Measurements from ENCODE around the gene TMED6. TPM values are rescaled to one million over a fixed set of nuclear protein-coding genes. Genes with fewer than 3 reads are reported as not detected.
A peak's percentile ranks its signal among the peaks of the same experiment; 100 is the strongest.

The TMED6 gene
- total and polyA plus RNA-seq, 12 donors: 0.32 to 0.41 (median 0.37) TPM; not detected in 7

DNA sequence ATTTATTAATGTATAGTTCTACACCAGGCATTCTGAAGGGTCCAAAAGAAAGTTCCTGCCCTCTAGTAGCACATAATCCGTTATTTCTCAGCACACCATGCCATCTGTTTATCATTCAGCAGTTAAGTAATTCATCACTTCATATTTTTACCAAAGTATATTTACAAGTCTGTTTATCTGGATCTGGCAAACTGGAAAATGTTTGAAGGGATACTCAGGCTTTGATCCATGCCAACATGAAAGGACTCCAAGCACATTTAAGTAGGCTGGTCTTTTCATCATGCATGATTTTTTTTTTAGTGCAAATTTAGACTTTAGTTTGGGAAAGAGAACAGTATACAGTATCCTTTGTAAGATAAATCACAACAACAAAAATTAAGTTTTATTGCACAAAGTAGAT lies 44.5 kb downstream of the TMED6 start:
- DNase-seq (no peak), ATAC-seq (no peak)
- TF ChIP-seq, protein P1, sequence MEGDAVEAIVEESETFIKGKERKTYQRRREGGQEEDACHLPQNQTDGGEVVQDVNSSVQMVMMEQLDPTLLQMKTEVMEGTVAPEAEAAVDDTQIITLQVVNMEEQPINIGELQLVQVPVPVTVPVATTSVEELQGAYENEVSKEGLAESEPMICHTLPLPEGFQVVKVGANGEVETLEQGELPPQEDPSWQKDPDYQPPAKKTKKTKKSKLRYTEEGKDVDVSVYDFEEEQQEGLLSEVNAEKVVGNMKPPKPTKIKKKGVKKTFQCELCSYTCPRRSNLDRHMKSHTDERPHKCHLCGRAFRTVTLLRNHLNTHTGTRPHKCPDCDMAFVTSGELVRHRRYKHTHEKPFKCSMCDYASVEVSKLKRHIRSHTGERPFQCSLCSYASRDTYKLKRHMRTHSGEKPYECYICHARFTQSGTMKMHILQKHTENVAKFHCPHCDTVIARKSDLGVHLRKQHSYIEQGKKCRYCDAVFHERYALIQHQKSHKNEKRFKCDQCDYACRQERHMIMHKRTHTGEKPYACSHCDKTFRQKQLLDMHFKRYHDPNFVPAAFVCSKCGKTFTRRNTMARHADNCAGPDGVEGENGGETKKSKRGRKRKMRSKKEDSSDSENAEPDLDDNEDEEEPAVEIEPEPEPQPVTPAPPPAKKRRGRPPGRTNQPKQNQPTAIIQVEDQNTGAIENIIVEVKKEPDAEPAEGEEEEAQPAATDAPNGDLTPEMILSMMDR (IDR thresholded peaks at IDR 0.05): no peak
- H3K36me3 ChIP-seq: peaks cover 0 to 26% (median 0%) of the 10 kb centered on the region in 9 donors
- no peaks in the 10 kb centered on the region for H3K27me3 ChIP-seq
- 82 to 86% methylated on average over 1 of the region's 1 CpG for WGBS, 2 donors
- H3K4me3 ChIP-seq: no peak overlapping the region
- no peak overlapping the region for H3K27ac ChIP-seq
- intact Hi-C loops (cut with DNase I): no loop called here
- peaks cover 0 to 11% (median 9%) of the 10 kb centered on the region in 9 donors for H3K4me1 ChIP-seq
- H3K9me3 ChIP-seq: no peaks in the 10 kb centered on the region

DNA sequence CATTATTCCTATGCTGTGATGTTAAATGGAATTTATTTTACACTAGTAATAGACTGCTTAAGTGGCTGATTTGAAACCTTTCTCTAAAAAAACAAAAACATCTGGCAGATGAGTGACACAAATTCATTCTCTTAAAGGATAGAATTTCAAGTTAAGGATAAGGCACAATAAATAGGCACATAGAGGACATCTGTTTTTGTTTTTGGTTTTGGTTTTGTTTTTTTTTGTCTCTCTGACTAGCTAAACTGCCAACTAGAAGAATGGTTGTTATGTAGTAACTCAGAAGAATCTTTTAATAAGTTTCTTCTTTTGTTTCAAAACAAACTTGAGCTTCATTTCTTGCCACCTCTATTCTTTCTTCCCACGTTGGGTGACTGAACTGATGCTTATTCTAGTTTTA lies 45.6 kb downstream of the TMED6 start:
- H3K9me3 ChIP-seq: no peaks in the 10 kb centered on the region
- WGBS, 2 donors: 93 to 94% methylated on average over 1 of the region's 1 CpG
- intact Hi-C loops (cut with DNase I): no loop called here
- no peak overlapping the region for H3K4me3 ChIP-seq
- TF ChIP-seq, protein P1 (IDR thresholded peaks at IDR 0.05): no peak
- H3K36me3 ChIP-seq: peaks cover 0 to 37% (median 7%) of the 10 kb centered on the region in 9 donors
- H3K27ac ChIP-seq: no peak overlapping the region
- no peak for DNase-seq
- H3K4me1 ChIP-seq: peaks cover 0 to 8% (median 5%) of the 10 kb centered on the region in 9 donors
- ATAC-seq: no peak
- no peaks in the 10 kb centered on the region for H3K27me3 ChIP-seq

DNA sequence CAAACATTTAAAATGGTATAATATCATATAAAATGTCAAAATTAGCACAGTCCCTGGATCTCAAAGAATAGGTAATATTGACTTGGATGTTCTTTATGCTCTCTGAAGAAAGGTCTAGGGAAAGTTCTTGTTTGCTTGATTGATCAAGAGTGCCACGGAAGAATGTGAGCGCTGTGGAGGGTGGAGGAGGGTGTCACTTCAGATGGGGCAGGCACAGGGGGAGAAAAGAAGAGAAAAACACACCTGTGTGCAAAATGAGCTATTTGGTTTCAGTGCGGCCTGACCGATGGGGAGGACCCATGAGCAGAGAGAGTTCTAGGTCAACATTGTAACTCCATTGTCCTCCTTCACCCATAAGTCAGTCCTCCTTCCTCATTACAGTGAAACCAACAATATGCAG lies 49.3 kb downstream of the TMED6 start:
- intact Hi-C loops (cut with DNase I): no loop called here
- ATAC-seq: no peak
- no peaks in the 10 kb centered on the region for H3K9me3 ChIP-seq
- H3K27me3 ChIP-seq: no peaks in the 10 kb centered on the region
- 96 to 100% methylated on average over 4 of the region's 4 CpGs for WGBS, 2 donors
- no peak for DNase-seq
- peaks cover 0 to 57% (median 12%) of the 10 kb centered on the region in 9 donors for H3K36me3 ChIP-seq
- peaks cover 0 to 10% (median 0%) of the 10 kb centered on the region in 9 donors for H3K4me1 ChIP-seq
- TF ChIP-seq, protein P1 (IDR thresholded peaks at IDR 0.05): no peak
- no peak overlapping the region for H3K4me3 ChIP-seq
- no peak overlapping the region for H3K27ac ChIP-seq

DNA sequence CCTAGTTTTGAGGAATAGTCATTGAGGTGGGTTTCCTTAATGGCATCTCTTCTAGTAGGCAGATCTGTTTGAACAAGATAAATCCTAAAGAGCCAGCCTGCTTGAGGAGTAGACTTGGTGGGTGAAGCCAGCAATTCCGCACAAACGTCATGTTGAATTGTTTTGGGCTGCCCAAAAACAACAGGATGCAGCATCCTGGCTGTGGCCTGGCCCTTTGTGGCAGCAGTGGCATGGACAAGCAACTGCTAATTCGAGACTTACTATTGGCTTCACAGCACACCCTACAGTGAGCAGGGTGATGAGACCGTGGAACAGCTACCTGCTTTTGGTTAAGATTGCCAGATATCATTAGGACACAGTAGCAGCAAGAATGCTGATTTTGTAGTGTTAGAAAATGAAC lies 49.7 kb downstream of the TMED6 start:
- Histone ChIP-seq H3K27me3 (no peaks in the 10 kb centered on the region), H3K27ac (peak overlapping the region in 1 of 10 donors; percentile 34), H3K4me1 (peaks cover 0 to 10% (median 0%) of the 10 kb centered on the region in 9 donors), H3K36me3 (peaks cover 0 to 57% (median 12%) of the 10 kb centered on the region in 9 donors), H3K4me3 (no peak overlapping the region), H3K9me3 (no peaks in the 10 kb centered on the region)
- 85 to 86% methylated on average over 4 of the region's 4 CpGs for WGBS, 2 donors
- TF ChIP-seq, protein P1 (IDR thresholded peaks at IDR 0.05): no peak
- no peak for ATAC-seq
- intact Hi-C loops (cut with DNase I): loop anchor here in 1 of 10 donors (2.0 kb wide), 1 partner anchor 41 kb away; no protein-coding TSS in a partner anchor
- no peak for DNase-seq
